HTR-8/SVneo (cell line): ENCODE results near the gene SLC44A4.
"Not testable (repeated sequence)": the region's sequence is repeated elsewhere in the genome, so short reads cannot be mapped to it uniquely, and the experiment has no call there.

Experiments
- DNase-seq: peaks from one replicate; pipeline ENCODE4 v3.0.0; 2011; ENCODE audit warnings: low spot score, mixed read lengths; ENCODE audit not compliant: insufficient read length
- FAIRE-seq: peaks from 2 replicates; lab custom pipeline; 2011; peaks lifted over from hg19 to GRCh38; lab: Jason Lieb, UNC

SLC44A4 gene

GRCh38 chr6:31836047-31836473 is 42.7 kb downstream of the SLC44A4 start:
- DNase-seq (no peak), FAIRE-seq (no peak)

GRCh38 chr6:31834367-31835250 is 44.2 kb downstream of the SLC44A4 start:
- FAIRE-seq: no peak

GRCh38 chr6:31831350-31832215 is 47.2 kb downstream of the SLC44A4 start:
- FAIRE-seq (no peak), DNase-seq (no peak)

More at GRCh38 chr6:31834367-31835250, 44.2 kb downstream of the SLC44A4 start:
- DNase-seq: peak; percentile 91

- no peak for FAIRE-seq
- DNase-seq: no peak
Observed at GRCh38 chr6:31830886-31831335, 47.9 kb downstream of the SLC44A4 start.

GRCh38 chr6:31829633-31830283 is 49.0 kb downstream of the SLC44A4 start:
- FAIRE-seq: no peak
- no peak for DNase-seq

GRCh38 chr6:31827286-31828079 is 51.3 kb downstream of the SLC44A4 start, which contains the start of gene HSPA1B:
TSS of gene HSPA1B (plus strand) at chr6:31827738. CDS start at chr6:31827951, 213 bp downstream.
- FAIRE-seq: peak; percentile 58
- DNase-seq: peak; percentile 98

GRCh38 chr6:31826793-31827285 is 52.0 kb downstream of the SLC44A4 start:
- FAIRE-seq: no peak
- peak; percentile 84 for DNase-seq

GRCh38 chr6:31825553-31825952 is 53.2 kb downstream of the SLC44A4 start:
- DNase-seq (no peak), FAIRE-seq (no peak)

GRCh38 chr6:31823592-31824196 is 55.1 kb downstream of the SLC44A4 start:
- DNase-seq, FAIRE-seq: not testable (repeated sequence)

GRCh38 chr6:31822036-31822821 is 56.6 kb downstream of the SLC44A4 start:
- FAIRE-seq: no peak
- peak; percentile 65 for DNase-seq

- FAIRE-seq (peak; percentile 23), DNase-seq (peak; percentile 55)
Observed at GRCh38 chr6:31821301-31822035, 57.3 kb downstream of the SLC44A4 start.

- DNase-seq, FAIRE-seq: not testable (repeated sequence)
Observed at GRCh38 chr6:31820399-31820798, 58.4 kb downstream of the SLC44A4 start.

GRCh38 chr6:31819871-31820299 is 58.9 kb downstream of the SLC44A4 start:
- DNase-seq: no peak
- no peak for FAIRE-seq

GRCh38 chr6:31817929-31818511 is 60.8 kb downstream of the SLC44A4 start:
- not testable (repeated sequence) for DNase-seq, FAIRE-seq

GRCh38 chr6:31817133-31817928 is 61.5 kb downstream of the SLC44A4 start:
- not testable (repeated sequence) for FAIRE-seq, DNase-seq
